HG02938 (cell line): ENCODE results near the gene MACF1.

Experiments used
- ATAC-seq: cut with Tn5 transposase; IDR thresholded peaks from one replicate; pipeline ENCODE4 v1.9.1; 2021; ENCODE audit warnings: mild to moderate bottlenecking, moderate library complexity; ENCODE audit not compliant: unreplicated experiment

The MACF1 gene

DNA sequence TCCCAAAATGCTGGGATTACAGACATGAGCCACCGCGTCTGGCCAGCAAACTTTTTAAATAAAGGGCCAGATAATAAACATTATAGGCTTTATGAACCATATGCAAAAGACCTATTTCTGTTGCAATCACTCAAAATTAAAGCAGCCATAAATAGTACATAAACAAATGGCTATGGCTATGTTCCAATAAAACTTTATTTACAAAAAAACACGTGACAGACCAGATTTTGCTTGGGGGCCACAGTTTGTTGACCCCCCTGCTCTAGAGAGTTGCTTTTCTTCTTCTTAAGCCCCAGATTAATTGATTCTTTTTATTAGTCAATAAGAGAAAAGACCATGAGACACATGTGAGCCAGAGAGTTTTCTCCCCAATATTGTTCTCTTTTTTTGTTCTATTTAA is 138.3 kb downstream of the MACF1 start:
- ATAC-seq, result no peak

DNA sequence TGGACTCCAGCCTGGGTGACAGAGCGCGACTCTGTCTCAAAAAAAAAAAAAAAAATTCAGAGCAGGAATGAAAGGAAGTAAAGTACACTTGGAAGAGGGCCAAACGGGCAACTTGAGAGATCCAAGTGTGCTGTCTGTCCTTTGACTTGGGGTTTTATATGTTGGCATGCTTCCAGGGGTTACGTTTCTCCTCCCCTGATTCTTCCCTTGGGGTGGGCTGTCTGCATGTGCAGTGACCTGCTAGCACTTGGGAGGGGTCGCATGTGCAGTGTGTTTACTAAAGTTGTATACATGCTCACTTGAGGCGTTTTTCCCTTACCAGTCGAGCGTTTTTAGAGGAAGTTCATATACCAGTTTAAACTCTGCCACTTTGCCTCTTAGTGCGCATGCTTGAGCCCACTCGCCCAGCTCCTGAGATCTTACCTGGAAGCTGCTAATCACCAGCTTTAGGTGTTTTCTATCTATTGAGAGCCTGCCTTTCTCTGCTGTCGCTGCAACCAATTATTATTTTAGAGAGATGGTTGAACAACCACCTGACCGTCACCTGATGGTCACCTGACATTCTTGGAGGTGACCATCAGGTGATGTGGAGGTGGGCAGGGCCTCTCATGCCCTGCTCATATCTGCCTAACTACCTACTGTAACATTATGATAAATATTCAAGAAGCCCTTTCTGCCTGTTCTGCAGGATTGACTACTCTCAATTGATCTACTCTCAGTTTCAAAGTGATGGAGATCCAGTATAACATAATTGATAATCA is 140.1 kb downstream of the MACF1 start:
- no peak for ATAC-seq

- ATAC-seq, result no peak
These were observed 142.4 kb downstream of the MACF1 start for GRCh38 chr1:39346872-39347271.

DNA sequence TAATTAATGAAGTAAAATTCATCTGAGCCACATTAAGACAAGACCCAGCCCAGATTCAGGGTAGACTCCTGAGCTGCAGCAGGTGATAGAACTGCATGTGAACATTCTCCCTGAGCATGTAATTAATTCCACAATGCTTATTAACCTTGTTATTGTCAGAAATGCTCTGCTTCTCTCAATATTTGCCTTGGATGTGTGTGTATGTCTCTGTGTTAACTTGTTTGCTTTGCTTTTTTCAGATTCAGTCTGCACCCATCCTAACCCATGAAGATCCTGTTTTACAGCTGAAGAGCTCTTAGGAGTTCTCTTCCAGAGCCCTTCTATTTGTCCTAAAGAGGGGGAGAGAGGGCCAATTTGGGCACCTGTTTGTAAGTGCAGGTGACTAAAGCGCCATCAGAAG is 143.8 kb downstream of the MACF1 start:
- no peak for ATAC-seq

DNA sequence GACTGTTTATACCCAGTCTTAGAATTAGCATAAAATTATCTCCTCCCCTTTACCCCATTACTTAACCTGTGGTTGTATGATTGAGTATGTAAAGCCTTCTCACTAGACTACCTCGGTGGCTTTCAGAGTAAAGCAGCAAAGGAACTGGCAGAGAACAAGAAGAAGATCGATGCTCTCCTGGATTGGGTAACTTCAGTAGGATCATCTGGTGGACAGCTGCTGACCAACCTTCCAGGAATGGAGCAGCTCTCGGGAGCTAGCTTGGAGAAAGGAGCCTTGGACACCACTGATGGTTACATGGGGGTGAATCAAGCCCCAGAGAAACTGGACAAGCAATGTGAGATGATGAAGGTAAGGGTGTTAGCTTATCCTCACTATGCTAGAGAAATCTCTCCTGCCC is 148.4 kb downstream of the MACF1 start:
- no peak for ATAC-seq

- no peak for ATAC-seq
These were observed 150.1 kb downstream of the MACF1 start for GRCh38 chr1:39354572-39354971.

GRCh38 chr1:39358491-39358890 is 154.0 kb downstream of the MACF1 start:
- no peak for ATAC-seq

DNA sequence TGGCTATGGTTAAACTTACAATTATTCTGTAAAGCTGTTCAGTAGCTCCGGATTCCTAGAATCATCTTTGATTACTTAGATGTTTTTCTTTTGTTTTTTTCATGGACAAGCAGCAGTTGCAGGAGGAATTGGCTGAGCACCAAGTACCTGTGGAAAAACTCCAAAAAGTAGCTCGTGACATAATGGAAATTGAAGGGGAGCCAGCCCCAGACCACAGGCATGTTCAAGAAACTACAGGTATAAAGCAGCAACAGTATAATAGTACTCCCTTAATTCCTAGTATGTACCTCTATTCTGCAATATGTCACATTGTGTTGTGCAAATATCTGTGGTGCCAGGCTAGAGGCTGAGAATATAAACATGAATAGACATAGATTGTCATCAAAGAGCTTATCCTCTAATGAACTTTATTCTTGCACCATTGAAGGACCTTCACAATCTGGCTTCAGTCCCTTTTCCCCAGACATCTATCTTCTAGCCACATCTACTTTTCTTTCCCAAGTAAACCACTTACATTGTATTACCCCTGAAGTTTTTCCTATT is 154.6 kb downstream of the MACF1 start:
- ATAC-seq, result no peak

DNA sequence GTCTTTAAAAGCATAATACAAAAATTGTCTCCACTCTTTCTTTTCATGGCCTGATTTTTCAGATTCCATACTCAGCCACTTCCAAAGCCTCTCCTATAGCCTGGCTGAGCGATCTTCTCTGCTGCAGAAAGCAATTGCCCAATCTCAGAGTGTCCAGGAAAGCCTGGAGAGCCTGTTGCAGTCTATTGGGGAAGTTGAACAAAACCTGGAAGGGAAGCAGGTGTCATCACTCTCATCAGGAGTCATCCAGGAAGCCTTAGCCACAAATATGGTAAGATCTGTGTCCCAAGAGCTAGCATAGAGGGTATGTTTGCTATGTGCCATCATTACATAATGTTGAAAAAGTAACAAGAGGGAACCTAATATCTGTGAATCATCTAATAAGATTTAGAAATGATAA is 156.2 kb downstream of the MACF1 start:
- ATAC-seq, result no peak

- no peak for ATAC-seq
These were observed 157.0 kb downstream of the MACF1 start for GRCh38 chr1:39361446-39361845.

GRCh38 chr1:39363267-39363666 is 158.8 kb downstream of the MACF1 start:
- no peak for ATAC-seq

GRCh38 chr1:39368045-39368444 is 163.6 kb downstream of the MACF1 start:
- ATAC-seq, result no peak

GRCh38 chr1:39369565-39369964 is 165.1 kb downstream of the MACF1 start:
- ATAC-seq, result no peak

DNA sequence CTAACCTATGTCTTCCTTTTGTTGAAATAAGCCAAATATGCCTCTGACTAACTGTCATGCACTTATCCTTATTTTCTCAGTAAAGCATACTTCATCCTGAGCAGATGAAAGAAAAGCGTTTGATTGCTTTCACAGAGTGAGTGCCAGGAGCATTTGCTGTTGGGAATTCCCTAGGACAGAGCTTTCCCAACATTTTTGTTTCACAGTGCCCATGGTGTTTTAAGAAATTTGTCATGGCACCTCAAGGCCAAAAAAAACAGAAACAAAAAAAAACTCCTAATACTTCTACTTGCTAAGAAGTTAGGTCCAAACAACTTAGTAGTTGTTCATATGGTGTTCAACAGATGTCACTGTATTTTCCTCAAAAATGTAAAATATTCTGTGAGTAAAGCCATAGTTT is 166.1 kb downstream of the MACF1 start:
- no peak for ATAC-seq

DNA sequence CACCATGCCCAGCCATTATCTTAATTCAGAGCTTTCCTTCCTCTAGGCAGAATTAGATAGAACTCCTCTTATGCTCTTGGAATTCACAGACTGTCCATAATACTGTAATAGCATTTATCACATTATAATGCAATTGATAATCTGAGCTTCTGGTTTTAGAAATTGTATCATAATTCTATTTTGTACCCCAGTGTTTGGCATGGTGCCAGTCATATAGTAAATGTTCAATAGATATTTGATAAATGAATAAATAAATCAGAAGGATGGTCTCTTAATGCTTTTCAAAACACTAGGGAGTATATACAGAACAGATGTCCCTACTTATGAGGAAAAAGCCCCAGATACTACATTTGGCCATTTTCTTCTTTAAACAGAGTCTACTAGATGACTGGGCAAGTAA is 167.6 kb downstream of the MACF1 start:
- no peak for ATAC-seq

GRCh38 chr1:39376656-39377055 is 172.2 kb downstream of the MACF1 start:
- no peak for ATAC-seq

DNA sequence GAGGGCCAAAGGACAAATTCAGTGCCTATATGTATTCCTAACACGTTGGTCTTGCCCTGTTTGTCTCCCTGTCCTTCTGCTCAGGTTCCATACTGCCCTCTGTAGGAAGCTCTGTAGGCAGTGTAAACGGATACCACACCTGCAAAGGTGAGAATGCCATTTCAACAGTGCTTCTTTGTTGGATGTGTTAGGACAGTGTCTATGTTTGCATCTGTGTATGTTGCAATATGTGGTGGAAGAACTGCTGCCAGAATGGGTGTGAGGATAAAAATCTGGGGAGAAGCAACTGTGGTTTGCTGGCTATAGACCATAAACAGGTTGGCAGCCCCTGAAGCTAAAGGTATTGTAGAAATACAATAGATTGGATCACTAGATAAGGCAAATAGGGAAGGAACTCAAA is 173.9 kb downstream of the MACF1 start:
- no peak for ATAC-seq

- ATAC-seq, result no peak
These were observed 174.7 kb downstream of the MACF1 start for GRCh38 chr1:39379187-39379586.

DNA sequence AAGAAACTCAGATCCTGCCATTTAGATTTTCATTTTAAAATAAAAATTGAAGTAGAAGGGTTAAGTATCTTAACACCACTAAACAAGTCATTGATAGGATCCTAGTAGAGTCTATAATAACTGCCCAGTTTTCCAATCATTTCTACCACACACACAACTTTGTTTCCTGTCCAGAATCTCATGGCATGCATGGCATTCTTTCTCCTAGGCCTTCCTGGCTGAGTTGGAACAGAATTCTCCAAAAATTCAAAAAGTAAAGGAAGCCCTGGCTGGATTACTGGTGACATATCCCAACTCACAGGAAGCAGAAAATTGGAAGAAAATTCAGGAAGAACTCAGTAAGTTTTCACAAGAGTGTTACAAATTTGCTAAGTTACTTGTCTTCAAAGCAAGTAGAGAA is 175.5 kb downstream of the MACF1 start:
- no peak for ATAC-seq

DNA sequence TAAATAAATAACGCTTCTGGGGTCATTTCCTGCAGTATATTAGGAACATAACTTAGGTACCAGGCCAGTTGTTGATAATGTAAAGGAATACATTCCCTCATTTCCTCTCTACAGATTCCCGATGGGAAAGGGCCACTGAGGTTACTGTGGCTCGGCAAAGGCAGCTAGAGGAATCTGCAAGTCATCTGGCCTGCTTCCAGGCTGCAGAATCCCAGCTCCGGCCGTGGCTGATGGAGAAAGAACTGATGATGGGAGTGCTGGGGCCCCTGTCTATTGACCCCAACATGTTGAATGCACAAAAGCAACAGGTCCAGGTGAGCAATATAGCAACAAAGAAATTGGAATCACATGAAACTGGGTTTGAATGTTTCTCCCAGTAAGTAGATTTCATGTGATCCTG is 177.3 kb downstream of the MACF1 start:
- ATAC-seq, result no peak

- ATAC-seq, result no peak
These were observed 179.8 kb downstream of the MACF1 start for GRCh38 chr1:39384305-39384704.

DNA sequence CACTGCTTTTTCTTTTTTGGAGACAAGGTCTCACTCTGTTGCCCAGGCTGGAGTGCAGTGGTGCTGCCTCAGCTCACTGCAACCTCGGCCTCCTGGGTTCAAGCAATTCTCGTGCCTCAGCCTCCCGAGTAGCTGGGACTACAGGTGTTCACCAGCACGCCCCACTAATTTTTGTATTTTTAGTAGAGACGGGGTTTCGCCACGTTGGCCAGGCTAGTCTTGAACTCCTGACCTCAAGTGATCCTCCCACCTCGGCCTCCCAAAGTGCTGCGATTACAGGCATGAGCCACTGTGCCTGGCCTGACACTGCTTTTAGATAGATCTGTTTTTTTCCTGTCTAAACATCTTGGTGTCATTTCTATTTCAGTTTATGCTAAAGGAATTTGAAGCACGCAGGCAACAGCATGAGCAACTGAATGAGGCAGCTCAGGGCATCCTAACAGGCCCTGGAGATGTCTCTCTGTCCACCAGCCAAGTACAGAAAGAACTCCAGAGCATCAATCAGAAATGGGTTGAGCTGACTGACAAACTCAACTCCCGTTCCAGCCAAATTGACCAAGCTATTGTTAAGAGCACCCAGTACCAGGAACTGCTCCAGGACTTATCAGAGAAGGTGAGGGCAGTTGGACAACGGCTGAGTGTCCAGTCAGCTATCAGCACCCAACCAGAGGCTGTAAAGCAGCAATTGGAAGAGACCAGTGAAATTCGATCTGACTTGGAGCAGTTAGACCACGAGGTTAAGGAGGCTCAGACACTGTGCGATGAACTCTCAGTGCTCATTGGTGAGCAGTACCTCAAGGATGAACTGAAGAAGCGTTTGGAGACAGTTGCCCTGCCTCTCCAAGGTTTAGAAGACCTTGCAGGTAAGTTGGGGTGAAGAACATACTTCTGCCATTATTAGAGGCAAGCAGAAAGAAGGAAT is 180.8 kb downstream of the MACF1 start:
- no peak for ATAC-seq
